HepG2 (cell line): ENCODE data around the gene NCR3LG1. TPM values are rescaled to one million over a fixed set of nuclear protein-coding genes. Genes with fewer than 3 reads are reported as not detected.

Experiments
- ATAC-seq: fragments of 200-7000 bp; cut with Tn5 transposase; 3 replicates; pipeline ENCODE4 v1.9.1; 2020; ENCODE audit warnings: mild to moderate bottlenecking, moderate library complexity
- BruUV-seq: library from RNA; stranded (reverse); fragments of 400-500 nt; replicated peaks from 2 replicates; lab custom pipeline; 2021; lab: Mats Ljungman, UMichigan
- CTCF ChIA-PET: fragments of 300-600 bp; formaldehyde crosslinking; extraction: SDS; loops from one replicate; lab custom pipeline; 2021; ENCODE audit warnings: low total read pairs, inconsistent platforms, low intra/inter-chr PET ratio; lab: Yijun Ruan, JAX
- POLR2A ChIA-PET: fragments of 350-600 bp; sonication (Branson Sonifier 250); formaldehyde crosslinking; loops from one replicate; lab custom pipeline; 2020; ENCODE audit warnings: antibody characterized with exemption, inconsistent platforms; lab: Yijun Ruan, JAX
- DNase-seq: peaks from one replicate; pipeline ENCODE4 v3.0.0-alpha.2; 2015; ENCODE audit warnings: low spot score
- FAIRE-seq: peaks from 3 replicates; lab custom pipeline; 2011; peaks lifted over from hg19 to GRCh38; lab: Jason Lieb, UNC
- H2AFZ ChIP-seq: one replicate; pipeline ENCODE4 v1.6.1; 2011; ENCODE audit warnings: low read length, inconsistent platforms
- H3K27ac ChIP-seq: fragments of 300-600 bp; 3 replicates; pipeline ENCODE4 v1.8.0; 2011; ENCODE audit warnings: mixed run types, mild to moderate bottlenecking, mixed read lengths, low read length, inconsistent platforms; ENCODE audit not compliant: insufficient read depth; ENCODE audit errors: extremely low read length
- H3K27me3 ChIP-seq, 2 experiments: fragments of 200-600 bp in 1 of 2; 2 replicates in 1 of 2; 3 replicates in 1 of 2; pipeline versions ENCODE4 v1.6.0 to v1.8.0; 2011; ENCODE audit warnings: low read length in 2 of 2, mild to moderate bottlenecking in 2 of 2, moderate library complexity in 2 of 2, inconsistent platforms in 1 of 2; ENCODE audit not compliant: insufficient read depth in 2 of 2, control insufficient read depth in 1 of 2
- H3K36me3 ChIP-seq, 2 experiments: fragments of 200-600 bp in 1 of 2; replicated peaks in 1 of 2; 2 replicates in 1 of 2; 3 replicates in 1 of 2; pipeline versions ENCODE4 v1.5.1 to v1.8.0; 2011; ENCODE audit warnings: low read length in 2 of 2, inconsistent platforms in 1 of 2; ENCODE audit not compliant: insufficient read depth in 2 of 2, control insufficient read depth in 1 of 2
- H3K4me1 ChIP-seq: 2 replicates; pipeline ENCODE4 v1.5.1; 2012; ENCODE audit warnings: low read length, inconsistent platforms; ENCODE audit not compliant: insufficient read depth
- H3K4me2 ChIP-seq: 2 replicates; pipeline ENCODE4 v1.6.0; 2011; ENCODE audit warnings: low read depth, low read length, inconsistent platforms
- H3K4me3 ChIP-seq, 3 experiments: fragments of 200-600 bp in 1 of 3; sonication (generic), shearing (Covaris generic) in 1 of 3; replicated peaks in 1 of 3; 2 replicates each; pipeline ENCODE4 v1.5.1; 2011 to 2016; ENCODE audit warnings: low read length in 3 of 3, inconsistent platforms in 2 of 3, low read depth in 2 of 3, mild to moderate bottlenecking in 2 of 3, control low read depth in 1 of 3, mixed read lengths in 1 of 3; ENCODE audit not compliant: insufficient read depth in 1 of 3
- H3K79me2 ChIP-seq: one replicate; pipeline ENCODE4 v1.6.1; 2011; ENCODE audit warnings: low read length, inconsistent platforms; ENCODE audit not compliant: insufficient read depth
- H3K9ac ChIP-seq: 2 replicates; pipeline ENCODE4 v1.6.0; 2011; ENCODE audit warnings: mild to moderate bottlenecking, low read depth, low read length, inconsistent platforms; ENCODE audit not compliant: insufficient read depth
- H3K9me3 ChIP-seq: 2 replicates; pipeline ENCODE4 v1.5.1; 2012; ENCODE audit warnings: mild to moderate bottlenecking, low read length
- H4K20me1 ChIP-seq: 2 replicates; pipeline ENCODE4 v1.6.0; 2011; ENCODE audit warnings: inconsistent platforms, mild to moderate bottlenecking, low read length, moderate library complexity; ENCODE audit not compliant: insufficient read depth
- GFI1 ChIP-seq: sonication (generic); formaldehyde crosslinking; IDR thresholded peaks from 2 replicates; pipeline ENCODE4 v1.5.0; 2020; ENCODE audit warnings: missing genetic modification reagents, mild to moderate bottlenecking, borderline replicate concordance
- GLMP ChIP-seq: sonication (generic); formaldehyde crosslinking; IDR thresholded peaks from 2 replicates; pipeline ENCODE4 v1.9.0; 2021; ENCODE audit warnings: missing genetic modification reagents, mild to moderate bottlenecking, borderline replicate concordance
- KAT7 ChIP-seq: IDR thresholded peaks from 2 replicates; pipeline ENCODE4 v1.6.1; 2018; ENCODE audit warnings: borderline replicate concordance, missing compliant biosample characterization
- KMT2B ChIP-seq: IDR thresholded peaks from 2 replicates; pipeline ENCODE4 v1.6.1; 2016; ENCODE audit warnings: missing genetic modification reagents, missing compliant biosample characterization
- MEIS2 ChIP-seq: sonication (generic); formaldehyde crosslinking; IDR thresholded peaks from 2 replicates; pipeline ENCODE4 v1.9.0; 2021; ENCODE audit warnings: mild to moderate bottlenecking, missing genetic modification reagents
- NFE2L2 ChIP-seq: fragments of 150-350 bp; IDR thresholded peaks from 2 replicates; pipeline ENCODE4 v1.6.1; 2014; ENCODE audit warnings: low read length
- SALL2 ChIP-seq: sonication (generic); formaldehyde crosslinking; IDR thresholded peaks from 2 replicates; pipeline ENCODE4 v1.8.1; 2023; ENCODE audit warnings: mild to moderate bottlenecking, missing genetic modification reagents, inconsistent platforms
- SP140L ChIP-seq: sonication (generic); formaldehyde crosslinking; IDR thresholded peaks from 2 replicates; pipeline ENCODE4 v1.4.0; 2020; ENCODE audit warnings: missing genetic modification reagents, borderline replicate concordance
- SP2 ChIP-seq: sonication (generic); formaldehyde crosslinking; IDR thresholded peaks from 2 replicates; pipeline ENCODE4 v1.5.1; 2020; ENCODE audit warnings: mild to moderate bottlenecking, missing genetic modification reagents
- TP53 ChIP-seq: sonication (generic); formaldehyde crosslinking; conservative IDR thresholded peaks from 2 replicates; pipeline ENCODE4 v1.4.0; 2020; ENCODE audit warnings: missing genetic modification reagents
- ZBTB4 ChIP-seq: sonication (generic); formaldehyde crosslinking; IDR thresholded peaks from 2 replicates; pipeline ENCODE4 v1.4.0; 2020; ENCODE audit warnings: missing genetic modification reagents, mild to moderate bottlenecking, borderline replicate concordance
- ZNF354B ChIP-seq: sonication (generic); formaldehyde crosslinking; IDR thresholded peaks from 2 replicates; pipeline ENCODE4 v1.8.0; 2022; ENCODE audit warnings: mild to moderate bottlenecking, missing genetic modification reagents
- ZNF563 ChIP-seq: sonication (generic); formaldehyde crosslinking; IDR thresholded peaks from 2 replicates; pipeline ENCODE4 v1.8.0; 2022; ENCODE audit warnings: mild to moderate bottlenecking, moderate library complexity, missing genetic modification reagents
- ZNF879 ChIP-seq: sonication (generic); formaldehyde crosslinking; IDR thresholded peaks from 2 replicates; pipeline ENCODE4 v1.8.1; 2023; ENCODE audit warnings: missing genetic modification reagents
- ZSCAN30 ChIP-seq: sonication (generic); formaldehyde crosslinking; IDR thresholded peaks from 2 replicates; pipeline ENCODE4 v1.5.0; 2020; ENCODE audit warnings: mild to moderate bottlenecking, missing genetic modification reagents
- WGBS: methylation state at CpG from one replicate; pipeline ENCODE4 v1.1.6; 2017; ENCODE audit warnings: low lambda C conversion rate; 5-methylcytosine and 5-hydroxymethylcytosine counted together
- in situ Hi-C: cut with HindIII; loops from 2 replicates; pipeline ENCODE4 v1.10.0; 2017; ENCODE audit warnings: low pct_unique_long_range_greater_than_20kb; ENCODE audit not compliant: extremely low pct_ligation_motif_present
- intact Hi-C: fragments of 100-400 bp; cut with micrococcal nuclease; formaldehyde crosslinking; loops from one replicate; pipeline ENCODE4 v1.10.0; 2022; ENCODE audit not compliant: unreplicated experiment
- polyA plus RNA-seq, 8 experiments: library from polyadenylated mRNA; depleted of rRNA in 3 of 8; stranded (reverse) in 7 of 8; unstranded in 1 of 8; fragments of >200 nt; fragmentation: Illumina TruSeq in 4 of 8; extraction: Trizol in 4 of 8; gene quantifications; 2 replicates each; pipeline versions ENCODE4 v1.2.1 to v1.2.3, GENCODE V29; 2011 to 2016; ENCODE audit warnings: low read depth in 4 of 8, missing spikeins in 1 of 8, mixed read lengths in 1 of 8; ENCODE audit not compliant: insufficient read depth in 1 of 8
- total RNA-seq, 5 experiments: library from RNA; depleted of rRNA; stranded (reverse); fragments of >200 nt; fragmentation: Illumina TruSeq; extraction: Trizol; gene quantifications; 2 replicates each; pipeline ENCODE4 v1.2.3, GENCODE V29; 2016; ENCODE audit warnings: low read depth in 1 of 5

NCR3LG1 gene
- total and polyA plus RNA-seq, 2 of the 13 experiments (the other 11 are each of a cell fraction or from before 2014, with no cell fraction given) = 16.1 to 25.1 TPM

GRCh38 chr11:17416492-17416891 lies 64.9 kb downstream of the NCR3LG1 start (continued):
- no peak for TF ChIP-seq ZNF879 (CRISPR knock-in tag)
- TF ChIP-seq SP2 = no peak
- no peak for TF ChIP-seq KAT7 (CRISPR knock-in tag)
- no peak for TF ChIP-seq GFI1 (CRISPR knock-in tag)
- no peak for TF ChIP-seq NFE2L2
- no peak for TF ChIP-seq ZNF354B (CRISPR knock-in tag)
- no peak for TF ChIP-seq SALL2
- TF ChIP-seq ZBTB4 (CRISPR knock-in tag) = no peak
- TF ChIP-seq ZNF563 (CRISPR knock-in tag) = no peak
- TF ChIP-seq SP140L (CRISPR knock-in tag) = no peak
- TF ChIP-seq, all 625 proteins: peak for 0

GRCh38 chr11:17418444-17419081 lies 67.0 kb downstream of the NCR3LG1 start:
- CTCF ChIA-PET = no interaction called here
- Histone ChIP-seq H3K9ac (no peak overlapping the region), H3K4me1 (peaks cover 7% of the 10 kb centered on the region), H4K20me1 (no peaks in the 10 kb centered on the region), H2AFZ (no peak overlapping the region), H3K79me2 (no peaks in the 10 kb centered on the region), H3K27me3 (peaks cover 2 to 14% of the 10 kb centered on the region in 2 experiments; a peak in 3 of 5 replicates), H3K4me2 (no peak overlapping the region), H3K27ac (no peak overlapping the region), H3K9me3 (no peaks in the 10 kb centered on the region), H3K36me3 (no peaks in the 10 kb centered on the region), H3K4me3 (no peak overlapping the region)
- FAIRE-seq (no peak), DNase-seq (no peak), ATAC-seq (no peak)
- 3% methylated on average over 2 of the region's 2 CpGs for WGBS
- in situ Hi-C loops = no loop called here
- intact Hi-C loops = no loop called here
- POLR2A ChIA-PET = no interaction called here
- no TSS peak for BruUV-seq
- no peak for TF ChIP-seq ZSCAN30 (CRISPR knock-in tag)
- no peak for TF ChIP-seq MEIS2 (CRISPR knock-in tag)
- TF ChIP-seq TP53 (CRISPR knock-in tag) = no peak
- TF ChIP-seq GLMP (CRISPR knock-in tag) = no peak
- no peak for TF ChIP-seq KMT2B (CRISPR knock-in tag)
